Prostate gland (tissue), 2 donors: ENCODE measurements around the gene CMTM2. TPM values are rescaled to one million over a fixed set of nuclear protein-coding genes. Genes with fewer than 3 reads are reported as not detected.

Source experiments
- DNase-seq: peaks from one replicate; pipeline ENCODE4 v3.0.0-alpha.2; 2019; ENCODE audit warnings: low spot score
- H3K27ac ChIP-seq, 2 donors: fragments of 200-600 bp; sonication (generic); 2 replicates each; pipeline ENCODE4 v1.5.1; 2017 to 2019
- H3K27me3 ChIP-seq: fragments of 200-600 bp; sonication (generic); replicated peaks from 2 replicates; pipeline ENCODE4 v1.5.1; 2019; ENCODE audit not compliant: insufficient read depth
- H3K36me3 ChIP-seq, 2 donors: fragments of 200-600 bp; sonication (generic); 1 replicate in 1 of 2; 2 replicates in 1 of 2; pipeline versions ENCODE4 v1.5.1 to v1.8.1; 2017 to 2019
- H3K4me1 ChIP-seq: fragments of 200-600 bp; sonication (generic); replicated peaks from 2 replicates; pipeline ENCODE4 v1.5.1; 2019
- H3K4me3 ChIP-seq, 2 donors: fragments of 200-600 bp; sonication (generic); 2 replicates each; pipeline ENCODE4 v1.5.1; 2017 to 2019
- H3K9me3 ChIP-seq: fragments of 200-600 bp; sonication (generic); 2 replicates; pipeline ENCODE4 v1.5.1; 2017
- POLR2A ChIP-seq: fragments of 450-650 bp; IDR thresholded peaks from one replicate; pipeline ENCODE4 v1.6.1; 2016; ENCODE audit warnings: antibody characterized with exemption, mild to moderate bottlenecking
- POLR2AphosphoS5 ChIP-seq: sonication (generic); formaldehyde crosslinking; IDR thresholded peaks from one replicate; pipeline ENCODE4 v1.6.1; 2017; ENCODE audit warnings: antibody characterized with exemption
- WGBS: methylation state at CpG from one replicate; pipeline ENCODE4 v1.1.5; 2018; 5-methylcytosine and 5-hydroxymethylcytosine counted together
- intact Hi-C: fragments of 100-400 bp; cut with DNase I; formaldehyde crosslinking; loops from one replicate; pipeline ENCODE4 v1.14.2; 2022
- total RNA-seq, 2 donors: library from RNA; depleted of rRNA; stranded (reverse); fragments of >200 nt; gene quantifications; one replicate each; pipeline ENCODE4 v1.1.0, GENCODE V29; 2016
- TF ChIP-seq, protein P1 (sequence below), 4 experiments: fragments of 200-600 bp in 2 of 4; fragments of 450-650 bp in 2 of 4; sonication (generic) in 2 of 4; IDR thresholded peaks; 1 replicate in 3 of 4; 2 replicates in 1 of 4; pipeline ENCODE4 v1.5.1; 2016 to 2019; ENCODE audit warnings: antibody characterized with exemption in 4 of 4, mild to moderate bottlenecking in 2 of 4, moderate library complexity in 2 of 4

Gene CMTM2
- total RNA-seq, 2 donors from 2014 or later: 62.9 TPM; not detected in 1

DNA sequence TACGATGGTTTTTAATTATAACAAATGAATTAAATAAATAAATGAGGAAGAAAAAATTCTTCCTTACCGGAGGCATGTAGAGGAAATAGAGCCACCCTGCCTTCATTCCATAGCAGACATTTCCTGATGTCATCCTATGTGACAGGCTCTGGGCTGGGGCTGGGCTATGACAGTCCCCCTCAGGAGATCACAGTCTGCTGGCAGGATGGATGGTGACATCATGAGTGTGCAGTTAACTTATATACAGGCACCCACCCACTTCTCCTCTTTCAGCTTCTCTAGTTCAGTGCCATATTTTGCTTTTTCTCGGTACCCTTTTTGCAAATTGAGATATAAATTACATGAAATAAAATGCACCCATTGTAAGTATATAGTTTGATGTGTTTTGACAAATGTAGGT, 18.8 kb downstream of the CMTM2 start:
- TF ChIP-seq, protein P1, sequence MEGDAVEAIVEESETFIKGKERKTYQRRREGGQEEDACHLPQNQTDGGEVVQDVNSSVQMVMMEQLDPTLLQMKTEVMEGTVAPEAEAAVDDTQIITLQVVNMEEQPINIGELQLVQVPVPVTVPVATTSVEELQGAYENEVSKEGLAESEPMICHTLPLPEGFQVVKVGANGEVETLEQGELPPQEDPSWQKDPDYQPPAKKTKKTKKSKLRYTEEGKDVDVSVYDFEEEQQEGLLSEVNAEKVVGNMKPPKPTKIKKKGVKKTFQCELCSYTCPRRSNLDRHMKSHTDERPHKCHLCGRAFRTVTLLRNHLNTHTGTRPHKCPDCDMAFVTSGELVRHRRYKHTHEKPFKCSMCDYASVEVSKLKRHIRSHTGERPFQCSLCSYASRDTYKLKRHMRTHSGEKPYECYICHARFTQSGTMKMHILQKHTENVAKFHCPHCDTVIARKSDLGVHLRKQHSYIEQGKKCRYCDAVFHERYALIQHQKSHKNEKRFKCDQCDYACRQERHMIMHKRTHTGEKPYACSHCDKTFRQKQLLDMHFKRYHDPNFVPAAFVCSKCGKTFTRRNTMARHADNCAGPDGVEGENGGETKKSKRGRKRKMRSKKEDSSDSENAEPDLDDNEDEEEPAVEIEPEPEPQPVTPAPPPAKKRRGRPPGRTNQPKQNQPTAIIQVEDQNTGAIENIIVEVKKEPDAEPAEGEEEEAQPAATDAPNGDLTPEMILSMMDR (IDR thresholded peaks at IDR 0.05): no peak
- TF ChIP-seq POLR2AphosphoS5 (no peak), POLR2A (no peak)
- H3K9me3 ChIP-seq: no peaks in the 10 kb centered on the region
- H3K36me3 ChIP-seq: no peaks in the 10 kb centered on the region
- WGBS: 84% methylated on average over 3 of the region's 3 CpGs
- no peaks in the 10 kb centered on the region for H3K4me1 ChIP-seq
- intact Hi-C loops: no loop called here
- no peak overlapping the region for H3K27ac ChIP-seq
- no peak overlapping the region for H3K4me3 ChIP-seq
- DNase-seq: no peak
- no peaks in the 10 kb centered on the region for H3K27me3 ChIP-seq

GRCh38 chr16:66599726-66600125, 20.5 kb downstream of the CMTM2 start:
- peaks cover 6% of the 10 kb centered on the region for H3K4me1 ChIP-seq
- TF ChIP-seq POLR2AphosphoS5: no peak
- TF ChIP-seq POLR2A: no peak
- TF ChIP-seq, protein P1 (IDR thresholded peaks at IDR 0.05): no peak
- H3K36me3 ChIP-seq: no peaks in the 10 kb centered on the region
- intact Hi-C loops: no loop called here
- no peak overlapping the region for H3K27ac ChIP-seq
- WGBS: 91% methylated on average over 4 of the region's 4 CpGs
- no peaks in the 10 kb centered on the region for H3K9me3 ChIP-seq
- H3K27me3 ChIP-seq: no peaks in the 10 kb centered on the region
- no peak overlapping the region for H3K4me3 ChIP-seq
- no peak for DNase-seq

GRCh38 chr16:66600477-66600876, 21.2 kb downstream of the CMTM2 start:
- no peak for TF ChIP-seq POLR2A
- TF ChIP-seq POLR2AphosphoS5: no peak
- TF ChIP-seq, protein P1 (IDR thresholded peaks at IDR 0.05): no peak
- Histone ChIP-seq H3K36me3 (no peaks in the 10 kb centered on the region), H3K27me3 (no peaks in the 10 kb centered on the region), H3K4me3 (no peak overlapping the region), H3K27ac (no peak overlapping the region), H3K4me1 (peaks cover 6% of the 10 kb centered on the region), H3K9me3 (no peaks in the 10 kb centered on the region)
- 96% methylated on average over 1 of the region's 1 CpG for WGBS
- intact Hi-C loops: no loop called here
- no peak for DNase-seq

DNA sequence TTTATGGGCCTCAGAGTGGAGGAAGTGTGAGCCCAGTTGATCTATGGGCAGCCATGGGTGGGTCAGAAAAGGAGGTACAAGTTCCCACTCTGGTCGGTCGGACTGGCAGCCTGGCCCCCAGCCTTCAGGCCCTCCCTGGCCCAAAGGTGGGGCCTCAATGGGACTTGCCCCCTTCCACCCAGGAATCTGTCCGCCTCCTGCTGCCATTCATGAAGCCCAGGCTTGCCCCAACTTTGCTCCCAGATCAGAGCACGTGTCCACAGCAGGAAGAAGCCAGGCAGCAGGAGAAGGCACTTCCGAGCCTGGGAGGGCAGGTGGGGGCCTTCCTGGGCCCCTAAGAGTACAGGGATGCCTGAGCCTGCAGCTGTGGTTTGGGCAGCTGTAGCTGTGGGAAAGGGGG, 22.2 kb downstream of the CMTM2 start:
- Histone ChIP-seq H3K27ac (no peak overlapping the region), H3K27me3 (no peaks in the 10 kb centered on the region), H3K9me3 (no peaks in the 10 kb centered on the region), H3K36me3 (no peaks in the 10 kb centered on the region), H3K4me3 (no peak overlapping the region), H3K4me1 (peaks cover 6% of the 10 kb centered on the region)
- WGBS: 99% methylated on average over 5 of the region's 5 CpGs
- TF ChIP-seq POLR2A (no peak), POLR2AphosphoS5 (no peak)
- TF ChIP-seq, protein P1 (IDR thresholded peaks at IDR 0.05): no peak
- DNase-seq: no peak
- intact Hi-C loops: no loop called here

DNA sequence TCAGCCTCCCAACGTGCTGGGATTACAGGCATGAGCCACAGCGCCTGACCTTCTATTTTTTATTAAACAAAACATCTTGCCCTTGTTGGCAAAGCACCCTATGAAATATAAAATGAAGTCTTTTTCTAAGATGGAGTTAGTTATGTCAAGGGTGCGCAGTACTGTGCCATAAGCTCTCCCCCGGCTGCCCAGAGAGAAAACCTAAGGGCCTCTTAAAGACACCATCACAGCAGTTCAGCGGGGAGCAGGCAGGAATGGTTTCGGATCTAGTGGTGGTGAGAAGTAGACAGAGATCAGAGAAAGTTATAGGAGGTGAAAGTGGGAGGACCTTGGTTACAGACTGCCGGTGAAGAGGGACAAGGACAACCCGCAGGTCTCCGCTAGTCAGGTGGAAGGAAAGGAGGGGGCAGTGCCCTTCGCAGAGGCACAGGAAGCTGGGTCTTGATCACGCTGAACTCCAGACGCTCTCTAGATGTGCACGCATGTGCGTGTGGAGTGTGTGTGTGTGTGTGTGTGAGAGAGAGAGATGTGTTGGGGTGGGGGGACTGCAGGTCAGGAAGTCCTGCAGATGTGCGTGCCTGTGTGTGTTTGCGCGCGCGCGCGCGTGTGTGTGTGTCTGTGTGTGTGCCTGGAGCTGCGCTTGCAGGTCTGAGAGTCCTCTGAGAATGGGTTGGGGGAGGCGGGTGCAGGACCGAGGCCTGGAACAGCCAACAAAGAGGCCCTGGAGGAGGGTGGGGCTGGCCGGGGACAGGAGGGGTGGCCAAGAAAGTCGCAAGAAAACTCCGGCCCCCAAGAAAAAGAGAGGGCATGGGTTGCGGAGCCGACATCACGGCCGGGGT, 24.5 kb downstream of the CMTM2 start:
- no peak for TF ChIP-seq POLR2AphosphoS5
- no peak for TF ChIP-seq POLR2A
- TF ChIP-seq, protein P1 (IDR thresholded peaks at IDR 0.05): no peak
- 10% methylated on average over 32 of the region's 32 CpGs for WGBS
- intact Hi-C loops: loop anchor here (2.0 kb wide), 1 partner anchor 197 kb away; no protein-coding TSS in a partner anchor
- Histone ChIP-seq H3K27me3 (no peaks in the 10 kb centered on the region), H3K4me1 (peaks cover 6% of the 10 kb centered on the region), H3K9me3 (no peaks in the 10 kb centered on the region), H3K27ac (peak overlapping the region; percentile 81 to 86), H3K36me3 (no peaks in the 10 kb centered on the region), H3K4me3 (peak overlapping the region; percentile 73 to 76)
- peak; percentile 42 for DNase-seq
